HG03060 (cell line): Measurements from ENCODE around the gene MESP2.

Experiments
- ATAC-seq: cut with Tn5 transposase; IDR thresholded peaks from one replicate; pipeline ENCODE4 v1.9.1; 2021; ENCODE audit warnings: low read depth, moderate number of reproducible peaks; ENCODE audit not compliant: unreplicated experiment

The MESP2 gene

GRCh38 chr15:89754361-89755154 is 21.6 kb upstream of the MESP2 start:
- no peak for ATAC-seq

GRCh38 chr15:89755701-89756100 is 20.4 kb upstream of the MESP2 start:
- no peak for ATAC-seq

DNA sequence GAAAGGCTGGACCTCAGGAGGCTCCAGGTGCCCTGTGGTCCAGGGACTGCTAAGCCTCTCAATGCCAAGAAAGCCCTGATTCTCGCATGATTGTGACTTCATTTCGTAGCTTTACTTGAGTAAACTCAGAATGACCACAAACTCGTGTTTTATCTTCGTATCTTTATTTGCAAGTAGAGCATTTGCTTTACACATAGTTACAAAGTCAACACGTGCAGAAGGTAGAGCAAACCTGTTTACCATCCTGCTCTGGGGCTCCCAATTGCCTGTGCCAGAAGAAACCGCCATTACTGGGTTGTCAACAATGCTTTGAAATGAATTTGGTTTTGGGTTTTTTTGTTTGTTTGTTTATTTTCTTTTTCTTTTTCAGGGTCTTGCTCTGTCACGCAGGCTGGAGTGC is 19.2 kb upstream of the MESP2 start:
- ATAC-seq = no peak

DNA sequence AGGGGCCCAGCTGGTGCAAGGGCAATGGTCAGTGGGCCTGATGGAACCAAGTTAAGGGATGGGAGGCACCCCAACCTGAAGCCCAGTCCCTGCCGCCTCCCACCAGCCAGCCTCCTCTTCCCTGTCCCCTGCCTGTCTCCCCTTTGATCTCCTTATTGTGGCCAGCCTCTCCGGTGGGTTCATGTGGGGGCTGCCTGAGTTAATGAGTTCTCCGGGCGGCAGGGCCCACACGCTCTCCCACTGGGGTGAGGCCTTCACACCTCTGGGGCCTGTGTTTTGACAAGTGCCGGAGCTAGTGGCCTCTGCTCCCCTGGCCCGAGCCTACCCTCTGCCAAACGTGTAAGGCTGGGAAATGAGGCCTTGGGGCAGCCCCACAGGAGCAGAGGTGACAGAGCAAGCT is 17.8 kb upstream of the MESP2 start:
- ATAC-seq = no peak

DNA sequence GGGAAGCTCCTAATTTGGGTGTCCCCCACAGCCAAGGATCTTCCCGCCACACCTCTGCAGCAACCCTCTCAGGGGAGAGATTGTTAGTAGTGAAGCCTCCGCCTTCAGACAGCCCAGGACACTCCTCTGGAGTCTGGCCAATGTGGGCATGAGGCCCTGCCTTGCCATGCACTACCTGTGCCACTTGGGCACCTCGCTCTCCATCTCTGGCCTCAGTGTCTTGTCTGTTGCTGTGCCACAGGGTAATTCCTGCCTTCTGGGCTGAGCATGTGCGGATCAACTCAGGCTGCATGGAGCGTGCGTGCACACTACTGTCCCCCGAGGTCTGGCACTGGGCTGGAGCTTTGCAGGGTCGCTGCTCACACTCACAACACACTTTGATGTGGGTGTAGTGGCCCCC is 17.2 kb upstream of the MESP2 start:
- ATAC-seq = no peak

GRCh38 chr15:89759835-89760234 is 16.3 kb upstream of the MESP2 start:
- ATAC-seq = no peak

GRCh38 chr15:89760303-89761008 is 15.7 kb upstream of the MESP2 start:
- ATAC-seq = no peak

- ATAC-seq = no peak
Observed at GRCh38 chr15:89761009-89761831, 14.9 kb upstream of the MESP2 start.

DNA sequence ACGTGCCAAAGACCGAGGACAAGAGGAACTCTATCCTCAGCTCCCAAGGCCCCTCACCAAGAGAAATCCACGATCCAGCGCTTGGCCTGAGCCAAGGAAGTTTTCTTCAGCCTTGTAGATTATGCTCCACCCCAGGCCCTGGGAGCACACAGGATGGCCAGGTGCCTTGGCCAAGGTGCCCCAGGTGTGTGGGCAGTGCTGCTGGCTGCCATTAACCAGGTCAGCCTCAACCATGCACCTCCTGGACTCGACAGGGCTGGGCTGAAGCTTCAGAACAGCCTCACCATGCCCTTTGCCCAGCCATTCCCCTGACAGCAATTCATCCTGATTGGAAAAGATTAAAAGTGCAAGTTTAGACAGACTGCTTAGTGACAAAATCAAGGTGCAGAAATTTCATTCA is 14.2 kb upstream of the MESP2 start:
- ATAC-seq = no peak

GRCh38 chr15:89765694-89766093 is 10.4 kb upstream of the MESP2 start:
- no peak for ATAC-seq

- ATAC-seq = no peak
Observed at GRCh38 chr15:89766357-89767311, 9.5 kb upstream of the MESP2 start.

DNA sequence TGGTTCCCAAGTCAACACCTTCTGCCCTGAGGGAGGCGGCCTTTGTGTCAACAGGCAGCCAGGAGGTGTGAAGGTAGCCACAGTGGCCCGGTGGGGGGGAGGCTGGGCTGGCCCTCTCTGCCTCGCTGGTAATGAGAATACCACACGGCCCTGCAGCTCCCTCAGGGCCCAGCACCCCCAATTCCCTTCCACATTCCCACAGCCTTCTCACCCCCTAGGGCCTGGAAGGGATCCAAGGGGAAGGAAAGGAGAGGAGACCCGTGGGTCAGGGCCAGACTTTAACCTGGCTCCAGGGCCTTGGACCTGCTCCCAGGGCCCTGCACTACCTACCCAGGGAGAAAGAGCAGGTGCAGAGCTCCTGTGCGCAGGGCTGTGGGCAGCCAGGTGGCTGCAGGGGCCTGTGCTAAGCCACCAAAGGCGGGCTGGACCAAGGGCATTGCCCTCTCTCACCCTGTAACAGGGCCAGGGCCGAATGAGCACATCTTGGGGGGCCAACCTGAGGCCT is 8.7 kb upstream of the MESP2 start:
- no peak for ATAC-seq

DNA sequence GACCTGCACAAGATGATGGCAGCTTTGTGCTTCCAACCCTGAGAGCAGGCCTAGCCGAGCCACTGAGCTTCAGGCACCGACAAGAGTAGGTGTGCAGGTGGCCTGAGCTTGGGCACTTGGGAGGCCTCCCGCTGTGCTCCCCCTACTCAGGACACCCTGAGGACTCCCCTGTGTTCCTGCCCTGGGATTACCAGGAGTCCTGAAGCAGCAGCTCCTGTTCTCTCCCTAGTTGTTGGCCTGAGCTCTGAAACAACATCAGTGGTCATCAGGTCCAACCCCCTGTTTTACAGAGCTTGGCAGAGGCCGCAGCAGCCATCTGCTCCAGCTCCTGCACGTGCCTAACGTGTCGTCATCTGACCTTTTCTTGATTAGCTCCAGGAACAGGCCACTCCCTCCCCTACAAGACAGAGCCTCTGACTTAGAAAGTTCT is 8.0 kb upstream of the MESP2 start:
- no peak for ATAC-seq

DNA sequence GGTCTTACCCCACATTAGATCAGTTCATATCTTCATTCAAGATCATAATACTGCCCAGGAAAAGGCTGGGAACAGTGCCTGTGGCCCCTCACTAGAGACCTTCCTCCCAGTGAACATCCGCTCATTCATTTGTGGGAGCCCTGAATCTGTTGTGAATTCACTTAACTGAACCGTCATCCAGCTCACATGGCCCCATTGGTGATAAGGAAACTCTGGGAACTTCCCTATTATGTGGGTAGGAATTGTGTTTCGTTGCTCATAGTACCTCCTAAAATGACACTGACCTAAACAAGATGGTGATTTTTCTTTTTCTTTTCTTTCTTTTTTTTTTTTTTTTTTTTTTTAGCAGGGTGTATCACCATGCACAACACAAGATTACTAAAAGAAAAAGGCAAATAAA is 6.8 kb upstream of the MESP2 start:
- ATAC-seq = no peak

DNA sequence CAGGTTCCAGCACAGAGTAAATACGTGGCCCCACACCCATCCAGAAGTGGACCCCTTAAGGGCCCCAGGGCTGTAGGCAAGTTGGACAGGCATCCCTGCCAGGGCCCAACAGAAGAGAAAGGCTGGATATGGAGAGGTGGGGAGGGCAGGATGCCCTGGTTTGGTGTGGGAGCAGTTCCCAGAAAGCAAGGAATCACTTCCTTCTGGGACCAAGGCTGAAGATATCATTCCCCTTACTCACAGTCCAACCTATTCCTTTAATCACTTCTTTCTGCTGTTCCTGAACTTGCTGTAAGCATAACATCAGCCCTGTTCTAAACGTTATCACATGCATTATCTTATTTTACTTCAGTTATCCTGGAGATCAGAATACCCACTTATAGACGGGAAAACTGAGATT is 6.1 kb upstream of the MESP2 start:
- ATAC-seq = no peak

- ATAC-seq = no peak
Observed at GRCh38 chr15:89772932-89773583, 3.1 kb upstream of the MESP2 start.

DNA sequence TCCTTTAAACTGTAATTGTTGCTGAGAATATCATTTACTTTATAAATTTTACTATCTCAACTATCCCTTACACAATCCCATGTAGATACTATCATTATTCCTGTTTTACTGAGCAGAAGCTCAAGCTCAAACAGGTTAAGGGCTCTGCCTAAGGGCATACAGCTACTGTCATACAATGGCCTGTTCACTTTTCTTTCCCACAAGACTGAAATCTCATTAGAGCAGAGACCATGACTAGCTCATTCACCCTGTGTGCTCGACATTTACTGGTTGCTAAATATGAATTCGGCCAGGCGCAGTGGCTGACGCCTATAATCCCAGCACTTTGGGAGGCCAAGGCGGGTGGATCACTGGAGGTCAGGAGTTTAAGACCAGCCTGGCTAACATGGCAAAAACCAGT is 1.6 kb upstream of the MESP2 start:
- ATAC-seq = no peak

DNA sequence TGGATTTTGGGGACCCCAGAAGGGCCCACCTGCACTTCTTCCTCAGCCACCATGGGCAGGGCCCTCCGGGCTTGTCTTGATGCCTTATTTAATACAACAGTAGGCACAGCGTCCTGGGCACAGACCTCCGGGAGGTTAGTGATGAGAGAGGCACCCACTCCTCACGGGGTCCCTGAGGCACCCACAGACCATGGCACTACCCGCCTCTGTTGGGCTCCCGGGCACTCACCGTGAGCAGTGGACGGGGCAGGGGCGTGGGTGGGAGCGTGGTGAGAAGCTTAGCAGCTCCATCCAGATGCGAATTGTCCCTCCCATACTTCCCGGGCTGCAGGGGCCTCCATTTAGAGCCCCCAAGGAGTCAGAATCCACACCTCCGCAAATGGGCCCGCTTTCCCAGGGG is 317 bp upstream of the MESP2 start:
- ATAC-seq = no peak

GRCh38 chr15:89777073-89777751 is 1.1 kb downstream of the MESP2 start:
- ATAC-seq = no peak
